ENCODE measurements around the gene AKT1. TPM values are rescaled to one million over a fixed set of nuclear protein-coding genes. Genes with fewer than 3 reads are reported as not detected.

The AKT1 gene
- total RNA-seq, 1 donor from 2014 or later = 144 TPM

DNA sequence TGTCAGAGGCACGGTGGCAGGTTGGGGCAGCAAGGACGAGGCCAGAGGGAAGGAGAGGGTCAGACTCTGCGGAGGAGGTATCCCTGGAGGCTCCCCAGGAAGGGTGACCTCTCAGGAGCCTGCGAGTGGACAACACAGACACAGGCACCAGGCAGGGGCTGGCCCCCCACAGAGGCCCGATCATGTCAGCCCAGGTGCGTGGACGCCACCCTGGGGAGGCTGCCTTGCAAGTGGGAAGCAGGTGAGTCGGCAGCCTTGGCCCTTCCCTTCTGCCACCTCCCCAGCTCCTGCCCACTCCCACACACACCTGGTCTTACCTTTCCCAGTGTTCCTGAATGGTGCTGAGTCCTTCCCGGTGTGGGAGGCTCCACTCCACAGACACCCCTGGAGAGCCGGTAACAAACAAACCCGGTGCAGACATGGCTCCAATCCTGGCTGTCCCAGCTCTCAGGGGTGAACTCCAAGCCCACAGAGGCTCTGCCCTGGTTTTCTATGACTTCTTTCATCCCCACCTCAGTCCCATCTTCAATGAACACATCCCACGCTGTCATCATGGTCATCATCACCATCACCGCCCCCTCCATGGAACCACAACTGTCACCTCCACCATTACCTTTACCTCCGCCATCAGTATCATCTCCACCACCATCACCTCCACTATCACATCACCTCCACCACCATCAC is 10.5 kb upstream of the AKT1 start:
- Histone ChIP-seq H3K4me3 (no peak overlapping the region), H3K36me3 (no peaks in the 10 kb centered on the region), H3K4me1 (peaks cover 36% of the 10 kb centered on the region), H3K9me3 (replicated peaks) (no peaks in the 10 kb centered on the region), H3K27me3 (ENCODE audit: low read depth) (no peaks in the 10 kb centered on the region), H3K27ac (replicated peaks) (peak overlapping the region; percentile 10)
- no peak for DNase-seq
- intact Hi-C loops (cut with micrococcal nuclease) = no loop called here
- no peak for TF ChIP-seq CTCF (IDR thresholded peaks at IDR 0.05; ENCODE audit: borderline replicate concordance)

- Histone ChIP-seq H3K4me3 (no peak overlapping the region), H3K4me1 (peaks cover 38% of the 10 kb centered on the region), H3K27me3 (ENCODE audit: low read depth) (no peaks in the 10 kb centered on the region), H3K9me3 (replicated peaks) (no peaks in the 10 kb centered on the region), H3K36me3 (no peaks in the 10 kb centered on the region), H3K27ac (replicated peaks) (peak overlapping the region; percentile 10)
- no peak for DNase-seq
- intact Hi-C loops (cut with micrococcal nuclease) = no loop called here
- no peak for TF ChIP-seq CTCF (IDR thresholded peaks at IDR 0.05; ENCODE audit: borderline replicate concordance)
Measured at GRCh38 chr14:104805326-104805678, 9.8 kb upstream of the AKT1 start.

DNA sequence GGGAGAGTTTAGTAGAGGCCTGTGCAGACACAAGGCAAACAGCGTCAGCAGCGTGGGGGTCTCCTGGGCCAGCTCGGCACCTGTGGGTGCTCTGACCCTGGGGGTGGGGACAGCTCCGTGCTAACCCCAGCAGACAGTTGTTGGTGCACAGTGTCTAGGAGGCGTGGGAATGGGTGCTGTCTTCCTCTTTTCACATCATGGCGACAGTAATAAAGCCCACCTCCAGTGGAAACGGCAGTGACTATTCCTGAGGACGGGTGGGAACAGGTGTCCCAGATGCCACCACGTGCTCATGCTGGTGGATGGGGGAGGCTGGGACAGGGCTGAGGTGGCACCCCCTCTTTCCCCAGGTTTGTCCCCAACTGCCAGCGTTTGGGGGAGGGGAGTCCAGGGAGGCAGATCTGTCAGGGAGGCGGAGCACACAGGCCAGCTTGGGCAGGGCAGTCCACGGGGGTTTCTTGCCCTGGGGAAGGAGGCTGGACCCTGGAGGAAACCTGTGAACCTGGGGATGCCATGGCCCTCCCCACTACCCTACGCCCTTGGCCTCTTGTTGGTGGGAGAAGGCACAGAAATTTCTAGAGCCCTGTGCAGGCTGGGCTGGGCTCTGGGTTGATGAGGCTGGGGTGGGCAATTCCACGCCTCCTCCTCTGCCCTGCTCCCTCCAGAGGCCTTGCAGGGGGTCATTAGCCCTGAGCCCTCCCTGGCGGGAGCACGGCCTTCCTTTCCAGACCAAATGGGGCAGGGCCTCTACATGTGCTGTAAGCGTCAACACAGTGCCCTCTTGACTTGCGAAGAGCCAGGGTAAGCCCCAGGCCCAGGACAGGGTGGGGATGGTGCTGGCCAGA is 9.2 kb upstream of the AKT1 start:
- no peak for DNase-seq
- no peak for TF ChIP-seq CTCF (IDR thresholded peaks at IDR 0.05; ENCODE audit: borderline replicate concordance)
- intact Hi-C loops (cut with micrococcal nuclease) = no loop called here
- Histone ChIP-seq H3K9me3 (replicated peaks) (no peaks in the 10 kb centered on the region), H3K27me3 (ENCODE audit: low read depth) (no peaks in the 10 kb centered on the region), H3K4me1 (peaks cover 44% of the 10 kb centered on the region), H3K4me3 (no peak overlapping the region), H3K27ac (replicated peaks) (no peak overlapping the region), H3K36me3 (no peaks in the 10 kb centered on the region)

- no peaks in the 10 kb centered on the region for H3K9me3 ChIP-seq (replicated peaks)
- no peak for TF ChIP-seq CTCF (IDR thresholded peaks at IDR 0.05; ENCODE audit: borderline replicate concordance)
- H3K36me3 ChIP-seq = no peaks in the 10 kb centered on the region
- no peak for DNase-seq
- no peaks in the 10 kb centered on the region for H3K27me3 ChIP-seq (ENCODE audit: low read depth)
- no peak overlapping the region for H3K27ac ChIP-seq (replicated peaks)
- H3K4me1 ChIP-seq = peaks cover 51% of the 10 kb centered on the region
- intact Hi-C loops (cut with micrococcal nuclease) = no loop called here
- H3K4me3 ChIP-seq = no peak overlapping the region
Measured at GRCh38 chr14:104803912-104804410, 8.4 kb upstream of the AKT1 start.

GRCh38 chr14:104803280-104803911 is 7.8 kb upstream of the AKT1 start:
- no peak for TF ChIP-seq CTCF (IDR thresholded peaks at IDR 0.05; ENCODE audit: borderline replicate concordance)
- no peak for DNase-seq
- intact Hi-C loops (cut with micrococcal nuclease) = no loop called here
- peaks cover 57% of the 10 kb centered on the region for H3K4me1 ChIP-seq
- no peak overlapping the region for H3K27ac ChIP-seq (replicated peaks)
- H3K9me3 ChIP-seq (replicated peaks) = no peaks in the 10 kb centered on the region
- no peaks in the 10 kb centered on the region for H3K36me3 ChIP-seq
- H3K4me3 ChIP-seq = no peak overlapping the region
- no peaks in the 10 kb centered on the region for H3K27me3 ChIP-seq (ENCODE audit: low read depth)

All from left ventricle myocardium inferior (tissue), 1 donor.